GM23338 (cell line): ENCODE measurements around the gene CIAO3.

Experiments
- EZH2 ChIP-seq: fragments of 200-600 bp; sonication (generic); IDR thresholded peaks from one replicate; pipeline ENCODE4 v1.8.0; 2017; ENCODE audit warnings: antibody characterized with exemption, mild to moderate bottlenecking, low read depth; ENCODE audit not compliant: unreplicated experiment
- REST ChIP-seq: IDR thresholded peaks from one replicate; pipeline ENCODE4 v1.6.1; 2018; ENCODE audit warnings: antibody characterized with exemption; ENCODE audit not compliant: unreplicated experiment

DNA sequence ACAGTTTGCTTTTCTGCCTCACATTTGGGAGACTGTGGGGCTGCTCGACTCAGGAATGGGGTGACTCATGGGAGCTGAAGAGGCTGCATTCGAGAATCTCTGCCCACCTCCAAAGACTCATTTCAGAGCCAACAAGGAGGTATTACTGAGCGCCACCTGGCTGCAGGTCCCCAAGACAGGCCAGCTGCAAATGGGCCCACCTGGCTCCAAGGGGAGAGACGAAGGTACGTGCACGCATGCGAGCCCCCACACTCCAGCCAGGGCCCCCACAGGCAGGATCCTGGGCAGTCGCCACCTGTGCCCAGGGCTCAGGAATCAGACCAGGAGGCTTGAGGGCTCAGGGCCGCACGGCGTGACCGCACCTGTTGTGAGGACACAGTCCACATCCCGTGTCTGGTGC lies 7.9 kb downstream of the CIAO3 start:
- TF ChIP-seq EZH2 (no peak), REST (no peak)
